ENCODE data around the gene CREB3L2. TPM values are rescaled to one million over a fixed set of nuclear protein-coding genes. Genes with fewer than 3 reads are reported as not detected.

Gene CREB3L2
- total RNA-seq, 1 experiment from 2014 or later = 60.6 TPM

DNA sequence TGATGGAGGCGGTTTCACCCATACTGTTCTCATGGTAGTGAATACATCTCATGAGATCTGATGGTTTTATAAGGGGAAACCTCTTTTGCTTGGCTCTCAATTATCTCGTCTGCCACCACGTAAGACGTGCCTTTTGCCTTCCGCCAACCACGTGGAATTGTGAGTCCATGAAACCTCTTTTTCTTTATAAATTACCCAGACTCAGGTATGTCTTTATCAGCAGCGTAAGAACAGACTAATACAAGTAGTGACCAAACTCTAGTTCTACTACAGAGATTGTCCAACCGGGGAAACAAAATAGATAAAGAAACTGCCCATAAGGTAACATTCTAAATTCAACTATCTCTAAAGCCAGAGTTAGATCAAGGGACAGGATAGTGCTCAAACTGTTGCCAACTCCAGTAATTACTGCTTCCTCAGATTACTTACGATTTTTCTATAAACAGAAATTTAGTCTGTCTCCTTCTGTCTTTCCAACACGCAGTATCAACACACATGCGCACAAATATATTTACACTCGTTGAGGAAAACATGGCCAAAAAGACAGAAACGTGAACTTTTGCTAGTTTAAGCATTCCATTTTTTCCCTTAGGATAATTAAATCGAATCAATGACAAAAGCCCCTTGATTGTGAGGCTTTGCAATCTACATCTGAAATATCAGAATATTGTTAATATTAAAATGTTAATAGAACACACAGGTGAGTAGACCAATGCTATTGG lies 36.9 kb downstream of the CREB3L2 start (continued):
- TF ChIP-seq, protein P1, sequence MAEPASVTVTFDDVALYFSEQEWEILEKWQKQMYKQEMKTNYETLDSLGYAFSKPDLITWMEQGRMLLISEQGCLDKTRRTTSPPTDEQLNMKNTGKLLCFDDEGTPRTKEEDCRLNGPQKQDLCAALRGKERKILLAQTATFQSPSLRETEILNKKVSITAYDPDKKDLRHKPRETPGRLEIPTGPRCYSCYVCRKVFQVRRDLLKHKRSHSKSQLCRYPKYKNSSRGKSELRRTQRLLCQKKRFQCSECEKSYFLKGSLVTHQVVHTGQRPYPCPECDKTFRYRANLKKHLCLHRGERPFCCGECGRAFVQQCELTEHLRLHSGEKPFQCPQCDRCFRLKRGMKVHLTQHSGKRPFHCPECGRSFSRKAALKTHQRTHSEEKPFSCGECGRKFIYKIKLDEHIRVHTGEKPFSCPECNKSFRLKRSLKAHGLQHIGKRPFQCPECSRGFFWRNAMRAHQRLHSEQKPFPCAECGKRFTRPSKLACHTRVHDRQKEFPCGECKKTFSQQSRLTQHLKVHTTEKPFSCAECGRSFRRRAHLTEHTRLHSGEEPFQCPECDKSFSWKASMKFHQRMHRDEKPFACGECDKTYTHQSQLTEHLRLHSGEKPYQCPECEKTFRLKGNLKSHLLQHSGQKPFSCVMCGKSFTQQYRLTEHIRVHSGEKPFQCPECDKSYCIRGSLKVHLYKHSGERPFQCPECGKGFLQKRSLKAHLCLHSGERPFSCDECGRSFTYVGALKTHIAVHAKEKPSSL (CRISPR knock-in tag; conservative IDR thresholded peaks at IDR 0.05) = no peak
- TF ChIP-seq, protein P2, sequence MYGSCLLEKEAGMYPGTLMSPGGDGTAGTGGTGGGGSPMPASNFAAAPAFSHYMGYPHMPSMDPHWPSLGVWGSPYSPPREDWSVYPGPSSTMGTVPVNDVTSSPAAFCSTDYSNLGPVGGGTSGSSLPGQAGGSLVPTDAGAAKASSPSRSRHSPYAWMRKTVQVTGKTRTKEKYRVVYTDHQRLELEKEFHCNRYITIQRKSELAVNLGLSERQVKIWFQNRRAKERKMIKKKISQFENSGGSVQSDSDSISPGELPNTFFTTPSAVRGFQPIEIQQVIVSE (CRISPR knock-in tag; IDR thresholded peaks at IDR 0.05; ENCODE audit: borderline replicate concordance) = no peak
- no peak for TF ChIP-seq ZNF671 (CRISPR knock-in tag; IDR thresholded peaks at IDR 0.05)
- TF ChIP-seq, protein P3, sequence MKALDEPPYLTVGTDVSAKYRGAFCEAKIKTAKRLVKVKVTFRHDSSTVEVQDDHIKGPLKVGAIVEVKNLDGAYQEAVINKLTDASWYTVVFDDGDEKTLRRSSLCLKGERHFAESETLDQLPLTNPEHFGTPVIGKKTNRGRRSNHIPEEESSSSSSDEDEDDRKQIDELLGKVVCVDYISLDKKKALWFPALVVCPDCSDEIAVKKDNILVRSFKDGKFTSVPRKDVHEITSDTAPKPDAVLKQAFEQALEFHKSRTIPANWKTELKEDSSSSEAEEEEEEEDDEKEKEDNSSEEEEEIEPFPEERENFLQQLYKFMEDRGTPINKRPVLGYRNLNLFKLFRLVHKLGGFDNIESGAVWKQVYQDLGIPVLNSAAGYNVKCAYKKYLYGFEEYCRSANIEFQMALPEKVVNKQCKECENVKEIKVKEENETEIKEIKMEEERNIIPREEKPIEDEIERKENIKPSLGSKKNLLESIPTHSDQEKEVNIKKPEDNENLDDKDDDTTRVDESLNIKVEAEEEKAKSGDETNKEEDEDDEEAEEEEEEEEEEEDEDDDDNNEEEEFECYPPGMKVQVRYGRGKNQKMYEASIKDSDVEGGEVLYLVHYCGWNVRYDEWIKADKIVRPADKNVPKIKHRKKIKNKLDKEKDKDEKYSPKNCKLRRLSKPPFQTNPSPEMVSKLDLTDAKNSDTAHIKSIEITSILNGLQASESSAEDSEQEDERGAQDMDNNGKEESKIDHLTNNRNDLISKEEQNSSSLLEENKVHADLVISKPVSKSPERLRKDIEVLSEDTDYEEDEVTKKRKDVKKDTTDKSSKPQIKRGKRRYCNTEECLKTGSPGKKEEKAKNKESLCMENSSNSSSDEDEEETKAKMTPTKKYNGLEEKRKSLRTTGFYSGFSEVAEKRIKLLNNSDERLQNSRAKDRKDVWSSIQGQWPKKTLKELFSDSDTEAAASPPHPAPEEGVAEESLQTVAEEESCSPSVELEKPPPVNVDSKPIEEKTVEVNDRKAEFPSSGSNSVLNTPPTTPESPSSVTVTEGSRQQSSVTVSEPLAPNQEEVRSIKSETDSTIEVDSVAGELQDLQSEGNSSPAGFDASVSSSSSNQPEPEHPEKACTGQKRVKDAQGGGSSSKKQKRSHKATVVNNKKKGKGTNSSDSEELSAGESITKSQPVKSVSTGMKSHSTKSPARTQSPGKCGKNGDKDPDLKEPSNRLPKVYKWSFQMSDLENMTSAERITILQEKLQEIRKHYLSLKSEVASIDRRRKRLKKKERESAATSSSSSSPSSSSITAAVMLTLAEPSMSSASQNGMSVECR (CRISPR knock-in tag; IDR thresholded peaks at IDR 0.05; ENCODE audit: borderline replicate concordance) = no peak
- TF ChIP-seq, protein P4, sequence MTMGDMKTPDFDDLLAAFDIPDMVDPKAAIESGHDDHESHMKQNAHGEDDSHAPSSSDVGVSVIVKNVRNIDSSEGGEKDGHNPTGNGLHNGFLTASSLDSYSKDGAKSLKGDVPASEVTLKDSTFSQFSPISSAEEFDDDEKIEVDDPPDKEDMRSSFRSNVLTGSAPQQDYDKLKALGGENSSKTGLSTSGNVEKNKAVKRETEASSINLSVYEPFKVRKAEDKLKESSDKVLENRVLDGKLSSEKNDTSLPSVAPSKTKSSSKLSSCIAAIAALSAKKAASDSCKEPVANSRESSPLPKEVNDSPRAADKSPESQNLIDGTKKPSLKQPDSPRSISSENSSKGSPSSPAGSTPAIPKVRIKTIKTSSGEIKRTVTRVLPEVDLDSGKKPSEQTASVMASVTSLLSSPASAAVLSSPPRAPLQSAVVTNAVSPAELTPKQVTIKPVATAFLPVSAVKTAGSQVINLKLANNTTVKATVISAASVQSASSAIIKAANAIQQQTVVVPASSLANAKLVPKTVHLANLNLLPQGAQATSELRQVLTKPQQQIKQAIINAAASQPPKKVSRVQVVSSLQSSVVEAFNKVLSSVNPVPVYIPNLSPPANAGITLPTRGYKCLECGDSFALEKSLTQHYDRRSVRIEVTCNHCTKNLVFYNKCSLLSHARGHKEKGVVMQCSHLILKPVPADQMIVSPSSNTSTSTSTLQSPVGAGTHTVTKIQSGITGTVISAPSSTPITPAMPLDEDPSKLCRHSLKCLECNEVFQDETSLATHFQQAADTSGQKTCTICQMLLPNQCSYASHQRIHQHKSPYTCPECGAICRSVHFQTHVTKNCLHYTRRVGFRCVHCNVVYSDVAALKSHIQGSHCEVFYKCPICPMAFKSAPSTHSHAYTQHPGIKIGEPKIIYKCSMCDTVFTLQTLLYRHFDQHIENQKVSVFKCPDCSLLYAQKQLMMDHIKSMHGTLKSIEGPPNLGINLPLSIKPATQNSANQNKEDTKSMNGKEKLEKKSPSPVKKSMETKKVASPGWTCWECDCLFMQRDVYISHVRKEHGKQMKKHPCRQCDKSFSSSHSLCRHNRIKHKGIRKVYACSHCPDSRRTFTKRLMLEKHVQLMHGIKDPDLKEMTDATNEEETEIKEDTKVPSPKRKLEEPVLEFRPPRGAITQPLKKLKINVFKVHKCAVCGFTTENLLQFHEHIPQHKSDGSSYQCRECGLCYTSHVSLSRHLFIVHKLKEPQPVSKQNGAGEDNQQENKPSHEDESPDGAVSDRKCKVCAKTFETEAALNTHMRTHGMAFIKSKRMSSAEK (CRISPR knock-in tag; IDR thresholded peaks at IDR 0.05; ENCODE audit: borderline replicate concordance) = no peak

DNA sequence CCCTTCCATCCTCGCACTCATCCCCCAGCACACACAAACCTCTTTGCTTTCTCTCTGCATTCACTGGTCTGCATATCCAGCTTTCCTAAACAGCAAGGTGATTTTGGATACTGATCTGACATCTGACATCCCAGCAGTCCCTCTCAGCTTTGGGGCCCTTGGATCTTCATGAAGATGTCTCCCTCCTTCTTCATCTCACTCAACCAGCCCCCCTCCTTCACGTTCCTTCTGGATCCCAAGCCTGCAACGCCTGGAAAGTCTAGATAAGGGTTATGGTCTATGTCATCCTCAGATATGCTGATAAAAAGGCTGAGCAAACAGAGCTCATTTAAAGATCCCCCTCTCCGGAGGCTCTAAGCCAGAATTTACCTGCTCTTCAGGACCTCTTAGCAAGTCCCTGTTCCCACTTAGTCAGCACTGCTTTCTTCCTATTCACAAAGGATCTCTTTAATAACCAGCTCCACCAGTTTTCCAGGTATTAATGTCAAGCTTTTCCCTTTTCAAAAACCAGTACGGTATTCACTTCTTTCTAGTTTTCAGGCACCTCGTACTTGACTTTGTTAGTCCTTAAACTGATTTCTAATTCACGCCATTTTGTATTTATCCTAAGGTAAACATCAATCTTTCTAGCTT lies 38.9 kb downstream of the CREB3L2 start:
- TF ChIP-seq SMAD3 (CRISPR knock-in tag; IDR thresholded peaks at IDR 0.05; ENCODE audit: borderline replicate concordance) (no peak), CREB1 (CRISPR knock-in tag; IDR thresholded peaks at IDR 0.05) (no peak), ZNF396 (CRISPR knock-in tag; IDR thresholded peaks at IDR 0.05; ENCODE audit: borderline replicate concordance) (no peak)
- Mint-ChIP-seq H3K9me3 (no peaks in the 10 kb centered on the region), H3K27ac (peak overlapping the region; percentile 51), H3K4me3 (no peak overlapping the region), H3K36me3 (peaks cover 27% of the 10 kb centered on the region), H3K27me3 (ENCODE audit: low read depth) (no peaks in the 10 kb centered on the region), H3K4me1 (peaks cover 58% of the 10 kb centered on the region)
- ATAC-seq (no peak), DNase-seq (ENCODE audit: low spot score) (no peak)
- CTCF ChIA-PET = interaction anchor here (0.8 to 1.4 kb wide), 3 partner anchors 10 to 46 kb away, joined by 3 to 4 read pairs (median 3); partner anchors contain the start of gene CREB3L2
- POLR2A ChIA-PET = no interaction called here

DNA sequence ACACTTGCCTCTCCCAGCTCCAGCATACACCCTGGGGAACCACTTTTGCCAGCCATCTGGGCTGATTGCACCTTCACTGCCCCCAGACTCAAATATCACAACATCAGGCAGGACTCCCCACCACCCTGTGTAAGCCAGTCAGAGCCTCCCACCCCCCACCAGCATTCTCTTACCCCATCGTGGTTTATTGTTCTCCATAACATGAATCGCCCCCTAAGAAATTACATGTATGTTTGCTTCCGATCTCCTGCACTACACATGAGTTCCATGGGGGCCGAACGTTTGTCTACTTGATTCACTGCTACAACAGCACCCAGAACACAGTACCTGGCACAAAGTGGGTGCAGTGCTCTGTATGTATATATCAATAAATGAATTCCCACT lies 39.4 kb downstream of the CREB3L2 start:
- peaks cover 28% of the 10 kb centered on the region for H3K36me3 Mint-ChIP-seq
- TF ChIP-seq, protein P5, sequence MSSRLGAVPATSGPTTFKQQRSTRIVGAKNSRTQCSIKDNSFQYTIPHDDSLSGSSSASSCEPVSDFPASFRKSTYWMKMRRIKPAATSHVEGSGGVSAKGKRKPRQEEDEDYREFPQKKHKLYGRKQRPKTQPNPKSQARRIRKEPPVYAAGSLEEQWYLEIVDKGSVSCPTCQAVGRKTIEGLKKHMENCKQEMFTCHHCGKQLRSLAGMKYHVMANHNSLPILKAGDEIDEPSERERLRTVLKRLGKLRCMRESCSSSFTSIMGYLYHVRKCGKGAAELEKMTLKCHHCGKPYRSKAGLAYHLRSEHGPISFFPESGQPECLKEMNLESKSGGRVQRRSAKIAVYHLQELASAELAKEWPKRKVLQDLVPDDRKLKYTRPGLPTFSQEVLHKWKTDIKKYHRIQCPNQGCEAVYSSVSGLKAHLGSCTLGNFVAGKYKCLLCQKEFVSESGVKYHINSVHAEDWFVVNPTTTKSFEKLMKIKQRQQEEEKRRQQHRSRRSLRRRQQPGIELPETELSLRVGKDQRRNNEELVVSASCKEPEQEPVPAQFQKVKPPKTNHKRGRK (CRISPR knock-in tag; IDR thresholded peaks at IDR 0.05; ENCODE audit: borderline replicate concordance) = no peak
- TF ChIP-seq NFATC4 (CRISPR knock-in tag; IDR thresholded peaks at IDR 0.05) (no peak), IRF2 (CRISPR knock-in tag; IDR thresholded peaks at IDR 0.05; ENCODE audit: borderline replicate concordance, low read depth) (no peak)
- TF ChIP-seq, protein P2 (CRISPR knock-in tag; IDR thresholded peaks at IDR 0.05; ENCODE audit: borderline replicate concordance) = no peak
- no peaks in the 10 kb centered on the region for H3K9me3 Mint-ChIP-seq
- peak overlapping the region; percentile 51 for H3K27ac Mint-ChIP-seq
- H3K4me3 Mint-ChIP-seq = no peak overlapping the region
- POLR2A ChIA-PET = no interaction called here
- CTCF ChIA-PET = interaction anchor here (0.8 to 1.4 kb wide), 3 partner anchors 9 to 46 kb away, joined by 3 to 4 read pairs (median 3); partner anchors contain the start of gene CREB3L2
- no peak for DNase-seq (ENCODE audit: low spot score)
- ATAC-seq = no peak
- peaks cover 58% of the 10 kb centered on the region for H3K4me1 Mint-ChIP-seq
- H3K27me3 Mint-ChIP-seq (ENCODE audit: low read depth) = no peaks in the 10 kb centered on the region
